ENCODE results near the gene GAGE13.
"Not testable (repeated sequence)": the region's sequence is repeated elsewhere in the genome, so short reads cannot be mapped to it uniquely, and the experiment has no call there.

- TF ChIP-seq CTCF (IDR thresholded peaks at IDR 0.05; ENCODE audit: low read depth, low read length, missing input control); TAF1 (conservative IDR thresholded peaks at IDR 0.05); MAX (IDR thresholded peaks at IDR 0.05); REST (IDR thresholded peaks at IDR 0.05); SP1 (IDR thresholded peaks at IDR 0.05); GABPA (IDR thresholded peaks at IDR 0.05 in 1 of 2, conservative IDR thresholded peaks at IDR 0.05 in 1 of 2); ZBTB33 (IDR thresholded peaks at IDR 0.05); RXRA (IDR thresholded peaks at IDR 0.05): not testable (repeated sequence)
These were observed 459 bp downstream of the GAGE13 start for GRCh38 chrX:49331841-49332240.
